Activated T-cell treated with anti-CD3 and anti-CD28 coated beads, Interleukin-2, amount 50 U/mL, for 1 hour (primary cell): ENCODE results near the gene CORO2A.

Experiments
- DNase-seq: peaks from one replicate; pipeline ENCODE4 v3.0.0-alpha.2; 2020

CORO2A gene

GRCh38 chr9:98164912-98165311 lies 27.5 kb downstream of the CORO2A start:
- DNase-seq = no peak

DNA sequence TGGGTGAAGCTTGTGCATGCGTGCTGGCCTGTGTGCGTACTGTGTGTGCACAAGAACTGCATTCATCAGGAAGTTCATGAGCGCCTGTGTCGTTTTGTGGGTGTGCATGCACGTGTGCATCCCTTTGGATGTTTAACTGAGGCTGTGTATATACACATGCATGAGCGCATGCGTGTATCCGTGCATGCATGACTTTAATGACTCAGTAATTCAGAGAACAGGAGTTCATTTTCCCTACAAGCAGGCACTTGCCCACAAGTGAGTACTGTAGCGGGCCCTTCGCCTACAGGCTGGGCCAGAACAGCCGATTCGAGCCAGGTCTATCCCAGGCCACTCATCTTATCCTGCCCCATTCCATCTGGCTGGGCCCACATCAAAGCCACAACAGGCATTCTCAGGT lies 29.8 kb downstream of the CORO2A start:
- no peak for DNase-seq

- no peak for DNase-seq
Observed at GRCh38 chr9:98161851-98162250, 30.6 kb downstream of the CORO2A start.

DNA sequence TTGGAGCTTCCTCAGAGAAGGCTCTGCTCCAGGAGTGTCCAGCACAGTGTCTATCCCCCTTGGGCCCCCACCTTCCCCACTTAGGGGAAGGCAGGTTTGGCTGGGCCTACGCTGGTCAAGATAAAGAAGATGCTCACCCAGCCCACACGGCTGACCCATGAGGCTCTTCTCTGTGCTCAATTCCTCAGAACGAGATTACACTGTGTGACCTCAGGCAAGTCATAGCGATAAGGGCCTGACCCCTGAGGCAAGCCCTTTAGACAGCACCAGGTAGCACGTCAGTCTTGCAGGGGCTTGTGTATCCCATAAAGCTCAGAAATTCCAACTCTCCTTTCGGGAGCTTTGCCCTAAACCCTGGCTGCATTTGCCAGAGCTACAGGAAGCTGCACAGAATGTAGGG lies 32.6 kb downstream of the CORO2A start:
- DNase-seq = no peak

DNA sequence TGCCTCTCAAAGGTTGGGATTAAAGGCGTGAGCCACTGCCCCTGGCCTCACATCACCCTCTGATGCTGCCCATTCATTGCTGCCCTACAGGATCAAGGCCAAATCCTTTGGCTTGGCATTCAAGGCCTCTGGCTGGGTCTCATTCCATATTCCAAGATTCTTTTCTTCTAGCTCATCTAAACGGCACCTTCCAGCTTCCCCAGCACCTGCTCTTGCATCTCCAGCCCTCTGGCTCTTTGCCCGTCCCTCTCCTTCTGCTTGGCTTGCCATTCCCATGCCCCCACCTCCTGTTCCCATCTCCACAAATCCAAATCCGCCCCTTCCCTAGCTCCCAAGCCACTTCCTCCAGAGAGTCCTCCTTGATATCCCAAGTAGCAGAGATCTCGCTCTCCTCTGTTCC lies 33.1 kb downstream of the CORO2A start:
- DNase-seq = no peak

GRCh38 chr9:98158071-98158831 lies 34.2 kb downstream of the CORO2A start:
- no peak for DNase-seq

GRCh38 chr9:98157372-98157771 lies 35.1 kb downstream of the CORO2A start:
- no peak for DNase-seq

DNA sequence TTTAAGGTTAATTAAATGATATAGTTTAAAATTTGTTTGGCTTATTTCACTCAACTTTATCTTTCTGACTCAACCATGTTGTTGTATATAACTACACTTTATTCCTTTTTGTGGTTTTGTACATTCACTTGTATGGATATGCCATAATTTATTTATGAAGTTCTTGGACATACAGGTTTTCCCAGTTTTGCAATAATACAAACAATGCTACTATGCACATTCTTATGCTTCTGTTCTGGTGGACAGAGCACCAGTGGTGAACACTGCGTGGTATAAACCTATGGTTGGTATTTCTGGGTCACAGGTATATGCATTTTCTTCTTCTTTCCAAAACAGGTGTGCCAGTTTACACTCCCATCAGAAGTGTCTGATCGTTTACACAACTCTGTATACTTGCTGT lies 37.8 kb downstream of the CORO2A start:
- no peak for DNase-seq

GRCh38 chr9:98152526-98152925 lies 39.9 kb downstream of the CORO2A start:
- DNase-seq = no peak

- no peak for DNase-seq
Observed at GRCh38 chr9:98150721-98151120, 41.7 kb downstream of the CORO2A start.

DNA sequence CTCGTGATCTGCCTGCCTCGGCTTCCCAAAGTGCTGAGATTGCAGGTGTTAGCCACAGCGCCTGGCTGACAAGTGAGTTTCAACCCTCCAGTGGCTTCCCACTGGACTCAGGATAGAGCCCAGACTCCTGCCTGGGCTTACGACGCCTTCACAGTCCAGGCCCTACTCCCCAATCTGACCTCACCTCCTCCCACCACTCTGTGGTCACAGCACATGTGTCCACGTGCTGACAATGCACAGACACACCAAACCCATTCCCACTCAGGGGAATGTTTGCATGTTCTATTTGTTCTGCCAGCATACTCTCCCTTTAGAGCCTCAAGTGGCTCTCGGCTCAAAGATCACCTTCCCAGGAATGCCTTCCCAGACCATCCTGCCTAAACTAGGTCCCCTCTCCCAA lies 42.3 kb downstream of the CORO2A start:
- no peak for DNase-seq

DNA sequence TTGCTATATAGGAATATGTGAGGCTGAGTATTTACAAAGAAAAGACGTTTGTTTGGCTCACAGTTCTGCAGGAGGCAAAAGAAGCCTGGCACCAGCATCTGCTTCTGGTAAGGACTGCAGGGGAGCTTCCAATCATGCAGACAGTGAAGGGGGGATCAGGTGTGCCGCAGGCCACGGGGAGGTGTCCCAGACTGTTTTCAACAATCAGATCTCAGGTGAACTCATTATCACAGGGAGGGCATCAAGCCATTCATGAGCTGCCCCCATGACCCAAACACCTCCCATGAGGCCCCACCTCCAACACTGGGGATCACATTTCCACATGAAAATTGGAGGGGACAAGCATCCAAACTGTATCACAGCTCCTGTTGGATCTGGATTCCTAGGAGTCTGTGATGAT lies 43.0 kb downstream of the CORO2A start:
- no peak for DNase-seq

DNA sequence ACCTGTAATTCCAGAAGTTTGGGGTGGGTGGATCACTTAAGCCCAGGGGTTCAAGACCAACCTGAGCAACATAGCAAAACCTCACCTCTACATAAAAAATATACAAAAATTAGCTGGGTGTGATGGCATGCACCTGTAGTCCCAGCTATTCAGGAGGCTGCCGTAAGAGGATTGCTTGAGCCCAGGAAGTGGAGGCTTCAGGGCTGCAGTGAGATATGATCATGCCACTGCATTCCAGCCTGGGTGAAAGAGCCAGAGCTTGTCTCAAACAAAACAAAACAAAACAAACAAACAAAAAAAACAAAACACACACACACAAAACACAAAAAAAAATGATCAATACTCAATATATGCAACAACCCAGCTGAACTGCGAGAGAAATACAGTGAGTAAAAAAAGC lies 44.0 kb downstream of the CORO2A start:
- DNase-seq = no peak

DNA sequence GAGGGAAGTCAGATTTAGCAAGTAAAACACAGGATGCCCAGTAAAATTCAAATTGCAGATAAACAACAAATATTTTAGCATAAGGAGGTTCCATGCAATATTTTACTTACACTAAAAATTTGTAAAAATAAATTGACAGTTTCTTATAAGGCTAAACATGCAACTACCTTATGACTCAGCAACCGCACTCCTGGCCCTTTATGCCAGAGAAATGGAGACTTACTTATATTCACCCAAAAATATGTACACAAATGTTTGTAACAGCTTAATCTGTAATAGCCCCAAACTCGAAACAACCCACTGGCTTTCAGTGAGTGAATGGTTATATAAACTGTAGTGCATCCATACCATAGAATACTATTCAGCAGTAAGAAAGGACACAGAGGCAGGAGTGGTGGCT lies 44.9 kb downstream of the CORO2A start:
- DNase-seq = no peak

GRCh38 chr9:98146101-98146991 lies 46.1 kb downstream of the CORO2A start:
- DNase-seq = no peak

DNA sequence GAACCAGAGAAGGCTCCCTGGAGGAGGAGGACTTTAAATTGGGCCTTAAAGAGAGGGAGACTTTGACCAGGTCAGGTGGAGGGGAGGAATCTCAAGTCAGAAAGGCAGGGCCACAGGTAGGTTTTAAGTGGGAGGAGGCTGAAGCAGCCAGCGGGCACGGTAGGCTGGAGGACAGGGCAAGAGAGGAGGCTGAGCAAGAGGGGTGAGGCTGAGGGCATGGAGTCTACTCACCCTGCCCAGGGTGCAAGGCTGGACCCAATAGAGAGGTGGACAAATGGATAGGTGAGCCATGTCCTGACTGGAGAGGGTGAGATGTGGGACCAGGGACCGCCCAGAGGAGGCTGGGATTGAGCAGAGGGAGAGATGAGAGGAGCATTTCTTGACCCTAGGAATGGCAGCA lies 47.8 kb downstream of the CORO2A start:
- no peak for DNase-seq

- no peak for DNase-seq
Observed at GRCh38 chr9:98144076-98144475, 48.4 kb downstream of the CORO2A start.

GRCh38 chr9:98142925-98143481 lies 49.4 kb downstream of the CORO2A start:
- no peak for DNase-seq

DNA sequence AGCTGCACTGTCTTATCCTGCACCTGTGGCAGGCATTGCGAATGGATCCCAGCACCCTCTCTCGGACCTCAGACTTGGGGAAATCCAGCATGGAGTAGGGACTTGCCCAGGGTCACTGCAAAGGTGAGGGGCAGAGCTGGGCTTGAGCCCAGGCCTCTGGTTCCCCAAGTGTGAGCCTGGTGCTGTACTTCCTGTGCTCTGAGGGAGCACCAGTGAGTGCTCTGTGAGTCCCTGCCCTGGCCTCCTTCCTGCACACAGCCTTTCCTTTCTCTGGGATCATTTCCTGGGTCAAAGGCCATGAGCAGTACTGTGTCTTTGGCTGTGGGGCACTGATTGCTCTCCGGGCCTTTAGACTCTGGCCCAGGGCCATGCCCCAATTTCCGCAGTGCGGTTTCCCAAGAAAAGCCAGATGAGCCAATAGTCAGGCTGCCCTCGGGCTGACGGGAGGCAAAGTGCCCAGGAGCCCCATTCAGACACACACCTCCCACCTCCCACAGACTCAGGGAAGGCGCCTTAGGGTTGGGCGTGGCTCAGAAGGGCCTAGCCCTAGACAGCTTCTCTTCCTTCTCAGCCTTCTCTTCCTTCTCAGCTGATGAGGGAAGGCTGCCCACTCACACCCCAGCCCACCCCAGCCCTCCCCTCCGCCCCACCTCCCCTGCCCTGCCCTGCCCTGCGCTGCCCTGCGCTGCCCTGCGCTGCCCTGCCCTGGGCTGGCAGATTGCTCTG lies 50.1 kb downstream of the CORO2A start:
- DNase-seq = no peak

DNA sequence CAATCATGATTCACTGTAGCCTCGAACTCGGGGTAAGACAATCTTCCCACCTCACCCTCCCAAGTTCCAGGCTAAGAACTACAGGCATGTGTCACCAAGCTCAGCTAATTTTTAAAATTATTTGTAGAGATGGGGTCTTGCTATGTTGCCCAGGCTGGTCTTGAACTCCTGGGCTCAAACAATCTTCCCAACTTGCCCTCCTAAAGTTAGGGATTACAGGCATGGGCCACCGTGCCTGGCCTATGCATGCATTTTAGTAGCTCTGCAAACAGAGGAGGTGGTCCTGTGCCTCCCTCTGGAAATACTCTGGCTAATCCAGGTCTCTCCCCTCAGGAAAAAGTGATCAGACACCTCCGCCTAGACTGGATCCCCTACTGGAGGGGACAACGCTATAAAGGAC lies 51.9 kb downstream of the CORO2A start:
- DNase-seq = no peak

DNA sequence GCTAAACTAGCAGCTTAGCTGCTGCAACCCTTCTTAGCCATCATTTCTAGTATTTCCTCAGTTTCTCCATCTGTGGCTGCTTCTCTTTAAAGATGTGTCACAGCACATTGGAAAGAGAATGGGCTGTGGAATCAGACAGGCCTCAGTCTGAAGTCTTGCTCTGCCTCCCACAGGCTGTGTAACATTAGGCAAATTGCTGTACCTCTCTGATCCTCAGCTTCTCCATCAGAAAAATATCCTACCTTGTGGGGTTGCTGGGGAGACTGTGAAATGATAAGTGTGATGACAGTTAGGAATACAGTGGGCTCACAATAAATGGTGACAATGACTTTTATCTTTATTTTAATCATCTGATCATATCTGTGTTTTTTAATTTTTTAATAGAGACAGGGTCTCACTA lies 55.9 kb downstream of the CORO2A start:
- DNase-seq = no peak

DNA sequence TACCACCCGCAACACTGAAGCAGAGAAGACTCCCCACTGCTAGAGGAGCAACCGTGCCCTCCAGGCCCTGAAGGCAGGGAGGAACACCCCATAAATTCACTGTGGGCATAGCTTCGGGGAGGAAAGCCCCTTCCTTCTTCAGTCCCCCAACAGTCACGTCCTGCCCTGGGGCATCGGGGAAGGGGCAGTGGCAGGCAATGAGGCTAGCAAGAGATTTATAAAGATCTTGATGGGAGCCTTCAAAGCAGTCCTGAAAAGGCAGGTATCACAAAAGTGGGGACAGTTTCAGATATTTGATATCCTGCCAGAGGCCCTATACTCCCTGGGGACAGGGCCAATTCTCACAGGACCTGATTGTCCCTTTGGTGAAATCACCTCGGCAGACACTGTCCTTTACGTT lies 56.5 kb downstream of the CORO2A start:
- DNase-seq = no peak

- DNase-seq = no peak
Observed at GRCh38 chr9:98135558-98135934, 56.9 kb downstream of the CORO2A start.
